ENCODE measurements around the gene ANKRD37.

Gene ANKRD37

DNA sequence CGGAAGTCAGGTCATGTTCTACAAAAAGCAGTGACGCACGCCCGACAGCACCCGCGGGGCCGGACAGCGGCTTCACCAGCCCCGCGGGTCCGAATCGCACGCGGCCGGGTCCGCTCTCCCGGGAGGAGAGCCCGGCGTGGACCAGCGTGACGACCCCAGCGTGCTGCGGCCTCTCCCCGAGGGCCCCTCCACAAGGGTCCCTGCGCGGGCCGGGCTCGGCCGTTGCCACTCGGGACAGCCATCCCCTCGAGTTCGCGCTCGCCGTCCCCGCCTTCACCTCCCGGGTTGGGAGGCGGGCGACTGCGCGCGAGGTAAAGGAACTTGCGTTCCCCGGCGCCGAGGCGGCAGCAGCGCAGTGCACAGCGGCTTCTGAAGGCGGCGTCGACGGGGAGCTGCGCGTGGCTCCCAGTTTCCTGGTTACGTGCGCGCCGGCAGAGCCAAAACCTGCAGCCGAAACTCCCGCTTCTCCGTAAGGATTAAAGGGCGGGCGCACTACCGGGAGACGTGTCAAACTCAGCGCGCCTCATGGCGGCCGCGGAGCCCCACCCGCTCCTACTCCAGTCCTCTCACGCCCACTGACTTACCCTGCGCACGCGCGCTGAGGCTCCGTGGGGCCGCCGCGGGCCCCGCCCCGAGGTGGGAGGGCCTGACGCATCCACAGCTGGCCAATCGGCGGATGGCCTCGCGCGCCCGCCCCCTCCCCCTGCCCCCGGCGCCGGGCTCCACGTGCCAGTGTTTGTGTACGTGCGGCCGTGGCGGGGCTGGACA lies 501 bp upstream of the ANKRD37 start:
- DNase-seq: peak; percentile 91 to 94 (median 94)
- 0% methylated on average over 87 of the region's 98 CpGs for WGBS (ENCODE audit: insufficient coverage)
- Histone ChIP-seq H3K36me3 (ENCODE audit: control insufficient read depth in 4 of 4, insufficient read depth in 4 of 4, low read length in 3 of 4) (peaks cover 0 to 8% (median 4%) of the 10 kb centered on the region in 4 experiments), H3K4me3 (ENCODE audit: control insufficient read depth in 1 of 7, extremely low read depth in 1 of 7, insufficient read depth in 4 of 7, low read depth in 2 of 7, low read length in 6 of 7) (peak overlapping the region; percentile 62 to 99 (median 86)), H3K27me3 (replicated peaks in 2 of 5; ENCODE audit: control insufficient read depth in 4 of 5, insufficient read depth in 5 of 5, low read length in 4 of 5) (no peaks in the 10 kb centered on the region), H3K9me3 (ENCODE audit: control extremely low read depth in 1 of 5, control insufficient read depth in 4 of 5, insufficient read depth in 2 of 5, low read depth in 1 of 5, low read length in 4 of 5) (no peaks in the 10 kb centered on the region), H3K27ac (ENCODE audit: insufficient read depth in 1 of 2, low read depth in 1 of 2, low read length in 2 of 2, poor library complexity in 1 of 2, severe bottlenecking in 2 of 2) (peak overlapping the region; percentile 46 to 83), H3K4me1 (ENCODE audit: control extremely low read depth in 1 of 4, control insufficient read depth in 4 of 4, insufficient read depth in 4 of 4, low read length in 3 of 4) (peaks cover 9 to 24% (median 19%) of the 10 kb centered on the region in 4 experiments)
- POLR2A ChIA-PET: no interaction called here
- CTCF ChIA-PET: interaction anchor here (1.5 kb wide), 2 partner anchors 10 to 30 kb away, joined by 5 read pairs; partner anchors contain the start of gene UFSP2

- CTCF ChIA-PET: interaction anchor here (1.0 kb wide), 1 partner anchor 14 kb away, joined by 3 read pairs; no protein-coding TSS in a partner anchor
Measured at GRCh38 chr4:185398618-185399017, 2.0 kb downstream of the ANKRD37 start.

DNA sequence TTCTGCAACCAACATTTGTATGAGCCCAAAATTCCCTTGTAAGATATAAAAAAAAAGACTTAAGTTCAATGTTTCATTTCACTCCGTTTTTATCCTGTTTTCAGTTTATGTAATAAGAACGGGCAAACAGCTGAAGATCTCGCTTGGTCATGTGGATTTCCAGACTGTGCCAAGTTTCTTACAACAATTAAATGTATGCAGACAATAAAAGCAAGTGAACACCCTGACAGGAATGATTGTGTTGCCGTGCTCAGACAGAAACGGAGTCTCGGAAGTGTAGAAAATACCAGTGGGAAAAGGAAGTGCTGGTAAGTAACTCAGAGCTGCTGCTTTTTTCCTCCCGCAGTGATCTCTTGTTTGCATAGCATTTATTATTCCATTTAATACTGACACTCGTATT lies 2.8 kb downstream of the ANKRD37 start:
- no peak for DNase-seq
- Histone ChIP-seq H3K4me3 (ENCODE audit: control insufficient read depth in 1 of 7, extremely low read depth in 1 of 7, insufficient read depth in 4 of 7, low read depth in 2 of 7, low read length in 6 of 7) (no peak overlapping the region), H3K4me1 (ENCODE audit: control extremely low read depth in 1 of 4, control insufficient read depth in 4 of 4, insufficient read depth in 4 of 4, low read length in 3 of 4) (peaks cover 7 to 22% (median 16%) of the 10 kb centered on the region in 4 experiments), H3K36me3 (ENCODE audit: control insufficient read depth in 4 of 4, insufficient read depth in 4 of 4, low read length in 3 of 4) (peaks cover 0 to 18% (median 5%) of the 10 kb centered on the region in 4 experiments), H3K9me3 (ENCODE audit: control extremely low read depth in 1 of 5, control insufficient read depth in 4 of 5, insufficient read depth in 2 of 5, low read depth in 1 of 5, low read length in 4 of 5) (no peaks in the 10 kb centered on the region), H3K27ac (ENCODE audit: insufficient read depth in 1 of 2, low read depth in 1 of 2, low read length in 2 of 2, poor library complexity in 1 of 2, severe bottlenecking in 2 of 2) (no peak overlapping the region), H3K27me3 (replicated peaks in 2 of 5; ENCODE audit: control insufficient read depth in 4 of 5, insufficient read depth in 5 of 5, low read length in 4 of 5) (no peaks in the 10 kb centered on the region)
- ChIA-PET CTCF (no interaction called here), POLR2A (no interaction called here)
- 93% methylated on average over 6 of the region's 8 CpGs for WGBS (ENCODE audit: insufficient coverage)

More at GRCh38 chr4:185398618-185399017, 2.0 kb downstream of the ANKRD37 start:
- H3K36me3 ChIP-seq (ENCODE audit: control insufficient read depth in 4 of 4, insufficient read depth in 4 of 4, low read length in 3 of 4): peaks cover 0 to 18% (median 5%) of the 10 kb centered on the region in 4 experiments
- no peaks in the 10 kb centered on the region for H3K9me3 ChIP-seq (ENCODE audit: control extremely low read depth in 1 of 5, control insufficient read depth in 4 of 5, insufficient read depth in 2 of 5, low read depth in 1 of 5, low read length in 4 of 5)
- peaks cover 9 to 24% (median 19%) of the 10 kb centered on the region in 4 experiments for H3K4me1 ChIP-seq (ENCODE audit: control extremely low read depth in 1 of 4, control insufficient read depth in 4 of 4, insufficient read depth in 4 of 4, low read length in 3 of 4)
- POLR2A ChIA-PET: no interaction called here
- H3K27ac ChIP-seq (ENCODE audit: insufficient read depth in 1 of 2, low read depth in 1 of 2, low read length in 2 of 2, poor library complexity in 1 of 2, severe bottlenecking in 2 of 2): no peak overlapping the region
- WGBS (ENCODE audit: insufficient coverage): 33% methylated on average over 2 of the region's 2 CpGs
- no peak for DNase-seq
- H3K4me3 ChIP-seq (ENCODE audit: control insufficient read depth in 1 of 7, extremely low read depth in 1 of 7, insufficient read depth in 4 of 7, low read depth in 2 of 7, low read length in 6 of 7): no peak overlapping the region
- no peaks in the 10 kb centered on the region for H3K27me3 ChIP-seq (replicated peaks in 2 of 5; ENCODE audit: control insufficient read depth in 4 of 5, insufficient read depth in 5 of 5, low read length in 4 of 5)

DNA sequence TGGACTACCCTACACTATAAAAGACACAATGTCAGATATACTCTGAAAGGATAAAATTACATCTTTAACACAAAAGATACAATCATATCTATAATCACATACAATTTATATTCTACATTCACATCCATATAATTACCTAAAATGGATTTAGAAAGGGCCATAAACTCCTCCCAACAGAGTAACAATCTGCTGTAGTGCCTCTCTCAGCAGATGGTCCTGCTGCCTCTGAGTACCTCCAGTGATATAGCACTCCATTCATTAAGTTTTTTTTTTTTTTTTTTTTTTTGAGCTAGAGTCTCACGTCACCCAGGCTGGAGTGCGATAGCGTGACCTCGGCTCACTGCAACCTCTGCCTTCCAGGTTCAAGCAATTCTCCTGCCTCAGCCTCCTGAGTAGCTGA lies 7.4 kb downstream of the ANKRD37 start:
- no peaks in the 10 kb centered on the region for H3K27me3 ChIP-seq (replicated peaks in 2 of 5; ENCODE audit: control insufficient read depth in 4 of 5, insufficient read depth in 5 of 5, low read length in 4 of 5)
- ChIA-PET POLR2A (no interaction called here), CTCF (interaction anchor here (1.6 kb wide), 1 partner anchor 617 kb away, joined by 3 read pairs; no protein-coding TSS in a partner anchor)
- no peaks in the 10 kb centered on the region for H3K4me1 ChIP-seq (ENCODE audit: control extremely low read depth in 1 of 4, control insufficient read depth in 4 of 4, insufficient read depth in 4 of 4, low read length in 3 of 4)
- H3K4me3 ChIP-seq (ENCODE audit: control insufficient read depth in 1 of 7, extremely low read depth in 1 of 7, insufficient read depth in 4 of 7, low read depth in 2 of 7, low read length in 6 of 7): no peak overlapping the region
- WGBS (ENCODE audit: insufficient coverage): 94% methylated on average over 4 of the region's 4 CpGs
- H3K36me3 ChIP-seq (ENCODE audit: control insufficient read depth in 4 of 4, insufficient read depth in 4 of 4, low read length in 3 of 4): peaks cover 7 to 25% (median 10%) of the 10 kb centered on the region in 4 experiments
- no peaks in the 10 kb centered on the region for H3K9me3 ChIP-seq (ENCODE audit: control extremely low read depth in 1 of 5, control insufficient read depth in 4 of 5, insufficient read depth in 2 of 5, low read depth in 1 of 5, low read length in 4 of 5)
- no peak overlapping the region for H3K27ac ChIP-seq (ENCODE audit: insufficient read depth in 1 of 2, low read depth in 1 of 2, low read length in 2 of 2, poor library complexity in 1 of 2, severe bottlenecking in 2 of 2)
- no peak for DNase-seq

DNA sequence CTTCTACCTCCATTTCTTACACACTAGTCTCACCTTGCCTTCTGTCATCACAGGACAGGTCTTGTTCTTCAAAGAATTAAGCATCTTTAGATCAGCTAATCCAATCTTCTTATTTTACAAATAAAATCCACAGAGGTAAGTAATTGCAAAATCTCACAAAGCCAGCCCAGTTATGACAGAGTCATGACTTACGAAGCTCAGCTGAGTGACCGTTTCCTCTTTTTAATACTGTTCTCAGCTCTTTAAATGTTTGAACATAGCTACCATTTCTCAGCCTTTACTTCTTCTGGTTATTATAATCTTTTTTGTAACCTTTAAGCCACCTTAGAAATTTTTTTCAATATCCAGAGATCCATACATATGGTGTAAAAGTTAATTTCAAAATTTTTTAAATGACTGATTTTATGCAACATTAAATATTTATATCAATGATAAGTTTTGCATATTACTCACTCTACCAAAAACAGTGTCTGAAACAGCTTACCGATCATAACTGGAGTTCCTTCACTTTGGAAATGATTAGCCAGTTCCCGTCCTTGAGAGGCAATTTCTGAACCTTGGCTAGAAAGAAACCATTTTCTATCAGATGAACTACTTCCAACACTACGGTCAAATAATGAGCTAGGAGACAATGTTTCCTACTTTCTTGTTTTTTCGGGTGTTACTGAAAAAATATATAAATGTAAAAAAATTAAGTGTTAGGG lies 8.8 kb downstream of the ANKRD37 start:
- H3K4me3 ChIP-seq (ENCODE audit: control insufficient read depth in 1 of 7, extremely low read depth in 1 of 7, insufficient read depth in 4 of 7, low read depth in 2 of 7, low read length in 6 of 7): no peak overlapping the region
- POLR2A ChIA-PET: no interaction called here
- H3K36me3 ChIP-seq (ENCODE audit: control insufficient read depth in 4 of 4, insufficient read depth in 4 of 4, low read length in 3 of 4): peaks cover 5 to 23% (median 7%) of the 10 kb centered on the region in 4 experiments
- CTCF ChIA-PET: no interaction called here
- no peaks in the 10 kb centered on the region for H3K4me1 ChIP-seq (ENCODE audit: control extremely low read depth in 1 of 4, control insufficient read depth in 4 of 4, insufficient read depth in 4 of 4, low read length in 3 of 4)
- no peak overlapping the region for H3K27ac ChIP-seq (ENCODE audit: insufficient read depth in 1 of 2, low read depth in 1 of 2, low read length in 2 of 2, poor library complexity in 1 of 2, severe bottlenecking in 2 of 2)
- H3K27me3 ChIP-seq (replicated peaks in 2 of 5; ENCODE audit: control insufficient read depth in 4 of 5, insufficient read depth in 5 of 5, low read length in 4 of 5): no peaks in the 10 kb centered on the region
- DNase-seq: no peak
- WGBS (ENCODE audit: insufficient coverage): 94% methylated on average over 4 of the region's 6 CpGs
- no peaks in the 10 kb centered on the region for H3K9me3 ChIP-seq (ENCODE audit: control extremely low read depth in 1 of 5, control insufficient read depth in 4 of 5, insufficient read depth in 2 of 5, low read depth in 1 of 5, low read length in 4 of 5)

GRCh38 chr4:185408432-185408831 lies 11.8 kb downstream of the ANKRD37 start:
- POLR2A ChIA-PET: no interaction called here
- peaks cover 5 to 21% (median 8%) of the 10 kb centered on the region in 4 experiments for H3K36me3 ChIP-seq (ENCODE audit: control insufficient read depth in 4 of 4, insufficient read depth in 4 of 4, low read length in 3 of 4)

DNA sequence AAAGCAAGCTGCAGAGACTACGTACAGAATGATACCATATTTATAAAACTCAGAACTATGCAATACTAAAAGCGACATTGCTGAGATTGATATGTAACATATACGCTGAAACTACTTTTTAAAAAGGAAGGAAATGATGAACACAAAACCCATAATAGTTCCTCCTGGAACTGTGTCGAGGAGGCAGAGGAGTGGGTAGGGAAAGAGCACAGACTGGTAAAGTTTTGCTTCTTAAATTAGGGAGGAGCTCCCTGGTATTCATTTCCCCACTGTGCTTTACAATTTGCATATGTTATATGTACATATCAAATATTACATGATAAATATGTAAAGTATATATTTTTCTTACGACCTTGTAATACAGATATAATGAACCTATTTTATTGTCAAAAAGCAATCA lies 15.2 kb downstream of the ANKRD37 start:
- no CpG with 5 or more reads among the region's 5 CpGs for WGBS (ENCODE audit: insufficient coverage)
- CTCF ChIA-PET: no interaction called here

More at GRCh38 chr4:185408432-185408831, 11.8 kb downstream of the ANKRD37 start:
- H3K9me3 ChIP-seq (ENCODE audit: control extremely low read depth in 1 of 5, control insufficient read depth in 4 of 5, insufficient read depth in 2 of 5, low read depth in 1 of 5, low read length in 4 of 5): no peaks in the 10 kb centered on the region
- no peak overlapping the region for H3K4me3 ChIP-seq (ENCODE audit: control insufficient read depth in 1 of 7, extremely low read depth in 1 of 7, insufficient read depth in 4 of 7, low read depth in 2 of 7, low read length in 6 of 7)
- no peak overlapping the region for H3K27ac ChIP-seq (ENCODE audit: insufficient read depth in 1 of 2, low read depth in 1 of 2, low read length in 2 of 2, poor library complexity in 1 of 2, severe bottlenecking in 2 of 2)
- DNase-seq: no peak
- no peaks in the 10 kb centered on the region for H3K27me3 ChIP-seq (replicated peaks in 2 of 5; ENCODE audit: control insufficient read depth in 4 of 5, insufficient read depth in 5 of 5, low read length in 4 of 5)
- CTCF ChIA-PET: no interaction called here
- no peaks in the 10 kb centered on the region for H3K4me1 ChIP-seq (ENCODE audit: control extremely low read depth in 1 of 4, control insufficient read depth in 4 of 4, insufficient read depth in 4 of 4, low read length in 3 of 4)
- WGBS (ENCODE audit: insufficient coverage): 86% methylated on average over 1 of the region's 2 CpGs

More for the DNA sequence above, 15.2 kb downstream of the ANKRD37 start:
- no peak overlapping the region for H3K27ac ChIP-seq (ENCODE audit: insufficient read depth in 1 of 2, low read depth in 1 of 2, low read length in 2 of 2, poor library complexity in 1 of 2, severe bottlenecking in 2 of 2)
- H3K9me3 ChIP-seq (ENCODE audit: control extremely low read depth in 1 of 5, control insufficient read depth in 4 of 5, insufficient read depth in 2 of 5, low read depth in 1 of 5, low read length in 4 of 5): no peaks in the 10 kb centered on the region
- POLR2A ChIA-PET: interaction anchor here (1.2 kb wide), 1 partner anchor 14 kb away, joined by 4 read pairs; the partner anchor contains the start of gene UFSP2
- H3K4me3 ChIP-seq (ENCODE audit: control insufficient read depth in 1 of 7, extremely low read depth in 1 of 7, insufficient read depth in 4 of 7, low read depth in 2 of 7, low read length in 6 of 7): no peak overlapping the region
- H3K36me3 ChIP-seq (ENCODE audit: control insufficient read depth in 4 of 4, insufficient read depth in 4 of 4, low read length in 3 of 4): peaks cover 2 to 21% (median 6%) of the 10 kb centered on the region in 4 experiments
- no peaks in the 10 kb centered on the region for H3K4me1 ChIP-seq (ENCODE audit: control extremely low read depth in 1 of 4, control insufficient read depth in 4 of 4, insufficient read depth in 4 of 4, low read length in 3 of 4)
- no peaks in the 10 kb centered on the region for H3K27me3 ChIP-seq (replicated peaks in 2 of 5; ENCODE audit: control insufficient read depth in 4 of 5, insufficient read depth in 5 of 5, low read length in 4 of 5)
- DNase-seq: no peak

All from common myeloid progenitor, CD34-positive (primary cell).